Measurements from ENCODE around the gene ZIM2.
A peak's percentile ranks its signal among the peaks of the same experiment; 100 is the strongest.

- TF ChIP-seq CTCF (IDR thresholded peaks at IDR 0.05) = peak; percentile 51 to 87 (median 74)
- TF ChIP-seq POLR2A (IDR thresholded peaks at IDR 0.05) = no peak
These were observed 92.1 kb downstream of the ZIM2 start for GRCh38 chr19:56748378-56748777.

Measured in adrenal gland (tissue), 5 donors.